GM18907 (cell line): Measurements from ENCODE around the gene NCF4.

Source experiments
- ATAC-seq: cut with Tn5 transposase; IDR thresholded peaks from one replicate; pipeline ENCODE4 v1.9.1; 2021; ENCODE audit warnings: mild to moderate bottlenecking, moderate library complexity; ENCODE audit not compliant: unreplicated experiment

NCF4 gene

DNA sequence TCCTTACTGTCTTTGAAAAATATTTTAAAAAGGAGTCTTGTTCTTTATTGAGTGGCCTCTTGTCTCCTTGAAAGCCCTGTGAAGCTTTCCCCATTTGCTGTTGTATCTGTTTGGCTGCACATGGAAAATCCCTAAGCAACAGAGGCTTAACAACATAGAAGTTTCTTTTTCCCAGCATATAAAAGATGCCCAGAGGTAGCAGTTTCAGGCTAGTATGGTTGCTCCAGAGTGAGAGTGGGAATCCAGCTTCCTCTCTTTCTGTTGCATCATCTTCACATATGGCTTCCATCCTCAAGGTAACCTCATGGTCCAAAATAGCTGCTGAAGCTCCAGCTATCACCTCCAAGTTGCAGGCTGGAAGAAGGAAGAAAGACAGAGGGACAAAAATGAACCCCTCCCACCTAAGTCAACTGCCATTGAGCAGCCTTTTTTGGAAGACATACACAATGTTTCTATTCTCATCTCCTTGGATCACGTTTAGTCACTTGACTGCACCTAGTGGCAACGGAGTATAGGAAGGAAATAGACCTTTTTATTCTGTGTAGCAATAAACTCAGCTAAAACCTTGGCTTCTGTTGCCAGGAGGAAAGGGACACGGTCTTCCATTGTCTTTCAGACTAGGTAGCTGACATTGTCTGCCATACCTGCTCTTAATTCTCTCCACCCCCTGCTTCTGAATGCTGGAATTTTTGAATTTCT lies 57.9 kb downstream of the NCF4 start:
- ATAC-seq = no peak

DNA sequence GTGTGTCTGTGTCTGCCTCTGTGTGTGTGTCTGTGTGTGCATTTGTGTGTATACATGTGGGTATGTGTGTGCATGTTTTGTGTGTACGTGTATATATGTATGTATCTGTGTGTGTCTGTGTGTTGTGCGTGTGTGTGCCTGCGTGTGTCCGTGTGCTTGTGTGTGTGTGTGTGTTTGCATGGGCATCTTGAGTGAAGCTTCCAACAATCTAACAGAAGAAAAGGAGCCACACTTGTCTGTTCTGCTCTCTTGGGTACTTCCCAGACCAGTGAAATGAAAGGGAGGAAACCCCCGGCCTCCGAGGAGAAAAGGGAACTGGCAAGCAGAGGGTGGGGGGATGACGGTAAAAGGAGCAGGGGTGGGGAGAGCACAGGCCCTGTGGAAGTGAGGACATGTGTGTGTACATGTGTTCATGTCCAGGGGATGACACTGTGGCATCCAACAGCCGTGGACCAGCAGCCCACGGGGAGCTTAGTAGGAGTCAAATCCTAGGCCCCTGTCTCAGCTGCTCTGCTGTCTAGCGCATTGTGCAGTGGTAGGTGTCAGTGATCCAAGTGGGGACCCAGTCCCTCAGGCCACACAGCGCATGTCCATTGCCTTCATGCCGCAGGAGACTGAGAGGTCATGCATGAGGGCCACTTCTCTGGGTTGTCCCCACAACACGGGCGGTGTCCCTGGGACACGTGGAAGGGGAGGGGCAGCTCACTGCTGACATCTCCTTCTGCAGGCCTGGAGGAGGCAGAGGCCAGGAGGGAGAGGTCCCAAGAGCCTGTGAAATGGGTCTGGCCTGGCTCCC lies 60.7 kb downstream of the NCF4 start:
- no peak for ATAC-seq

DNA sequence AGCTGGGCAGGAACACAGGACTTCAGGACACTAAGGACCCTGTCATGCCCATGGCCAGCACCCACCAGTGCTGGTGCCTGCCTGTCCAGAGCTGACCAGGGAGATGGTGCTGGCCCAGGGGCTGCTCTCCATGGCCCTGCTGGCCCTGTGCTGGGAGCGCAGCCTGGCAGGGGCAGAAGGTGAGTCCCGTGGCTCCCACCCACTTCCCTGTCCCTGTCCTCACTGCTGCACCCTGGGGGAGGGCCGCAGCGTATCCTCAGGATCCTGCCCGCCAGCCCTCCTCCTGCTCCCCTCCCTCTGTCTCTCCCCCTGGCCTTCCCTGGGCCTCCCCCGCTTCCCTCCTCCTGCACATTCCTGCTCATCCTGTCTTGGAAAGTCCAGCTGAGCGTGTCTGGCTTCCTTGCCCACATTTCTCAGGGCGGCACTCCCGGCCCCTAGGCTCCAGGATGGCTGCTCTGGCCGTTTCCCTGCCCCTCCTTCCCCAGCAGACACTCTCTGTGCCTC lies 61.4 kb downstream of the NCF4 start:
- ATAC-seq = no peak

DNA sequence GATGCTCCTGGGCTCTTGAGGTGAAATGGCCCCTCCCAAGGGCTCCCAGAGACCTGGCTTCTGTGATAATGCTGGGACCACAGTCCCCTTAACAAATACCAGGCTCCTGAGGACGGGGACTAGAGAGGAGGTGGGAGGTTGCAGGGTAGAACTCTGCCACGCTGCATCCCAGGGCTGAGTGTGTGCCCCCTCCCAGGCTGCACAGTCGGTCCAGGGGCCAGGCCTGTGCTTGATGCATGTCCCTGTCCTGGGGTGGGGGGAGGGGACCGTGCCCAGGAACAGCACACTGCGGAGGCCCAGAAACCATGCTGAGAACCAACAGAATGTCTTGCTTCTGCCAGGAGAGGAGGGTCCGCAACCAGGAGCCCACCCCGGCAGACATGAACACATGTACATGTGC lies 61.9 kb downstream of the NCF4 start:
- ATAC-seq = no peak

DNA sequence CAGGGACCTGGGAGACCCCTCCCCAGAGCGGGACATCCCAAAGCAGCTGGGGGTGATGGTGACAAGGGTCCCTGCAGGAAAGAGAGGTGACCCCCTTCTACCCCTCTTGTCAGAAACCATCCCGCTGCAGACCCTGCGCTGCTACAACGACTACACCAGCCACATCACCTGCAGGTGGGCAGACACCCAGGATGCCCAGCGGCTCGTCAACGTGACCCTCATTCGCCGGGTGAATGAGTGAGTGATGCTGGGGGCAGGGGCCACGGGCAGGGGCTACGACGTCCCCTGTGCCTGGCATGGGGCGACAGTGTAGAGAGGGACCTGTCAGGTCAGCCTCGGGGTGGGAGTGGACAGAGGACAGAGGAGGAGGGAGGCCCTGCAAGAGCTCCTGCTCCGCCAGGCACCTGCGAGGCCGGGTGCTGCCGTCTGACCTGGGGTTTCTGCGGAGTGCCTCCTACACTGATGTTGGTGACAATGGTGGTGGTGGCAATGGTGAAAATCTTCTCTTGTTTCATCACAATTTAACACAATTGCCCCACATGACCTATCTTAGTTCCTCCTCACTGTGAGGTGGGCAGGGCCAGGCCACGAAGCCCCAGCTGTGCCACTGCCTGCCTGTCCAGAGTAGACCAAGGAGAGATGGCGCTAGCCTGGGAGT lies 62.5 kb downstream of the NCF4 start:
- ATAC-seq = no peak

DNA sequence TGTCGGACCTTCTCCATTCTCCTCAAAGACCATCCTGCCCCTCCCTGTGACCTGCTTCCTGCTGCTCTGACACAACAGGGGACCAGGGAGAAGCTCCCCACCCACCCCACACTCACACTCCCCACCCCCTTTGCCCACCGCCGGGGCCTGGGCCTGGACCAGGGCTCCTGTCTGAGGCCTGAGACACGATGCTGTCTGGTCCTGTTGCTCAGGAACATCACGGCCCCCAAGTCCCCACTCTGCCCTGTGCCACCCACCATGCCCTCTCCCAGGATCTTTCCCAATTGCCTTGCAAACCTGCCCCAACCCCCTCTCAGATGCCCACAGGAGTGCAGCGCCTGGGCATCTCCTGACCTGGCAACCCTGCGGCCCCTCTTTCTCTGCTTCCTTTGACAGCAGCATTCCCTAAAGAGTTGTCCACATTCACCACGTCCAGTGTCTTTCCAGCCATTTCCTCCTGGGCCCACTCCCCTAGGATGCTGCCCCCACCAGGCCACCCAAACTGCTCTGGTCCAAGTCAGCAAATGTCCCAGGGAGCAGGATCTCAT lies 63.4 kb downstream of the NCF4 start:
- ATAC-seq = no peak

DNA sequence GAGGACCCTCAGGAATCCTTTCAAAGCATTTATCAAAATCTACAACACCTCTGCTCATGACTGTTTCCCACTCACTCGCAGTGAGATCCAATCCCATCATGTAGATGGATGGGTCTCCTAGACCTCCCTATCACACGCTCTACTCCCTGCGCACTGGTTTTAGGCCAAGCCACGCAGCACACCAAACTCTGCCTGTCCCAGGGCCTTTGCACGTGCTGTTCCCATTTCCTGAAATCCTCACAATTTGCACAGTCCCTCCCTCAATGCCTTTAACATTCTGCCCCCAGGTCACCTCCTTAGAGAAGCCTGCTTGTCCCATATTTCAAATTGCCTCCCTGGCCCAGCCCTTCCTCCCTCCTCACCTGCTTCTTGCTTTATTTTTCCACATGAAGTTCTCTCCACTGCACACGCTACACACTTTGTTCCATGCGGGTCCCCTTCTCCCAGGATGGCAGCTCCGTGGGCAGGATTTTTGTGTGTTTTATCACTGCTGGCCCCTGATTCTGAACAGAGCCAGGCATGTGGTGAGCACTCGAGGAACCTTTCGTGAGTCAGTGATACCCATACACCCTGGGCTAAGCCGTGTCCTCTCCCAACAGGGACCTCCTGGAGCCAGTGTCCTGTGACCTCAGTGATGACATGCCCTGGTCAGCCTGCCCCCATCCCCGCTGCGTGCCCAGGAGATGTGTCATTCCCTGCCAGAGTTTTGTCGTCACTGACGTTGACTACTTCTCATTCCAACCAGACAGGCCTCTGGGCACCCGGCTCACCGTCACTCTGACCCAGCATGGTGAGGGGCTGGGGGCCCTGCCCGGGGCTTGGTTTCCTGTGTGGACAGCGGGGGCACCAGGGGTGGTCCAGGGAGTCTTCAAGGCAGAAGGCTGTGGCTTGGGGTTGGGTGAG lies 64.8 kb downstream of the NCF4 start:
- ATAC-seq = no peak

DNA sequence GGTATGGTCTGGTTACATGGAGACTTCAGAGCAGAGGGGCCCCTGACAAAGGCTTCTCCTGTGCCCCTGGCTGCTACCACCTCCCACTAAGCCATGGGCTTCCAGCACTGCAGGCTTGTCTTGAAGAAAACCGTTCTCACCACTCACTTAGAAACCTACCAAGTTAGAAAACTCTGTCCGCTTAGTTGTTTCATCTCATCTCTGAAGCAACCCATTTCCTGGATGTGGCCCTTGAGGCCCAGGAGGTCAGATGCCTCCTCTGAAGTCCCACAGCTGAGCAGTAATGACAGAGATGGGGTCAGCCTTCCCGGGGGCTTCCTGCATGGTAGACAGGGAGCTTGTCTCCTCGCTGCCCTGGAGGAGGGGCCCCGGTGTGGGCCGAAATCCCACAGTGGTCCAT lies 65.5 kb downstream of the NCF4 start:
- no peak for ATAC-seq

DNA sequence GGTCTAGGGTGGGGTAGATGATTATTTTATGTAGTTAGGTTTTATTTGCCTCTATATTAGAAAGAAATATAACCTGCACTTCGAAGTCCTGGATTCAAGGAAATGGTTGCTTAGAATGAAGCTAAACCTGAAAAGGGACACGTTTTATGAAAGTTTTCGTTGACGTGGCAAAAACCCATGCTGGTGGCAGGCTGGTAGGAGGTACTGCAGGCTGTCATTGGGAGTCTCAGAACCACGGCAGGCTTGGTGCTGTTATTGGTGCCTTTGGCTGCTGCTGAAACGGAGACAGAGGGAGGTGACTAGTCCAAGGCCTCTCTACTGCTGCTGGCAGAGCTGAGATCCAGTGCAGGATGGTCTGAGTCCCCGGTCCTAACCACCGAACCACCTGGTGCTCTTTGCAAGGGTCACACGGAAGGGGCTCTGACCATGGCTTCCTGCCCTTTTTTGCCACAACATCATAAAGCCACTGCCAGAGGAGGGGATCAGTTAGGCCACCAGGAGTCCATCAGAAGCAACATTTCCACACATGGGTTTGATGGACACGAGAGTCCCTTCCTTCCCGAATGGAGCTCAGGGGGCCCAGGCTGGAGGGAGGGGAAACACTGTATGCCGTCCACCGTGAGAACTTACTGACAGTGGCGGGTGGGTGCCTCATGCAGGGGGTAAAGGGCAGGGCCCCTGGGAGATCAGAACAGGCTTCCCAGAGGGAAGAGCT lies 66.1 kb downstream of the NCF4 start:
- ATAC-seq = no peak
